ENCODE data around the gene NEDD4L.

DNA sequence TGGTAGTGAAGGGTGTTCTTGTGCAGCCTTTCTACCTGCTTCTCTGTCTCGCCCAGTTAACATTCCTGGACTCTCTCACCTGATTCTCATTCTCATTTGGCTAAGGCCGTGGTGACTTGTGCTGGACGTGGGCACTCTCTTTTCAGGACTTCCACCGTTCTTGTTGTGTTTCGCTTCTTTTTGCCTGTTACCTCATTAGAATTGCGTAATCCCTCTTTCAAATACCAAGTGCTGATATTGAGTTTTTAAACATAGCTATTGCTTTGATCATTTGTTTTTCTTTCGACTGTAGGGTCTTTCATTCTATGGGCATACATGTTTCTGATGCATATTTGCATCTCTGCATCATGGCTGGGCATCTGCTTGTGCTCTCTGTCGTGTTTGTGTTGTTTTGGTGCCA is 297.9 kb downstream of the NEDD4L start:
- TF ChIP-seq POLR2AphosphoS5 (IDR thresholded peaks at IDR 0.05; ENCODE audit: low read depth, low read length) (no peak), FOXJ3 (CRISPR knock-in tag; IDR thresholded peaks at IDR 0.05) (no peak), EP300 (IDR thresholded peaks at IDR 0.05; ENCODE audit: borderline replicate concordance in 1 of 2, low read depth in 1 of 2, low read length in 1 of 2) (no peak), MAX (IDR thresholded peaks at IDR 0.05; ENCODE audit: low read depth) (no peak)

All from SK-N-SH (cell line).